ENCODE results near the gene ACTA2.

DNA sequence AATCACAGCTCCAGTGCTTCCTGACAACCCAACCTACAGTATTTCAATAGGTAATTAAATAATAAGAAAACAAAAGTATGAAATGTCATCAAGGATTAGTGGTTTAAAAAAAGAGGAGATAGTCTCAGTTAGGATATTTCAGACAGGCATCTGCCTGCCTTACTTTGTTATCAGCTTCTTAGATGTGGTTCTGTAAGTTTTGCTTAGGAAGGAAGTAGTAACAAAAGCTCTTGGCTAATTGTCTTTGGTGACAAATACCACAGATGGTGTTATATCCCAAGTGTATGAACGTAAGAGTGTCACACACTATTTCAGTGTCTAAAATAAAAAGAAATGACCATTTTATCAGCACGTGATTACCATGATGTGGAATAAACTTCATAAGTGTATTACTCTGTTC is 9.8 kb upstream of the ACTA2 start:
- TF ChIP-seq, protein P1, sequence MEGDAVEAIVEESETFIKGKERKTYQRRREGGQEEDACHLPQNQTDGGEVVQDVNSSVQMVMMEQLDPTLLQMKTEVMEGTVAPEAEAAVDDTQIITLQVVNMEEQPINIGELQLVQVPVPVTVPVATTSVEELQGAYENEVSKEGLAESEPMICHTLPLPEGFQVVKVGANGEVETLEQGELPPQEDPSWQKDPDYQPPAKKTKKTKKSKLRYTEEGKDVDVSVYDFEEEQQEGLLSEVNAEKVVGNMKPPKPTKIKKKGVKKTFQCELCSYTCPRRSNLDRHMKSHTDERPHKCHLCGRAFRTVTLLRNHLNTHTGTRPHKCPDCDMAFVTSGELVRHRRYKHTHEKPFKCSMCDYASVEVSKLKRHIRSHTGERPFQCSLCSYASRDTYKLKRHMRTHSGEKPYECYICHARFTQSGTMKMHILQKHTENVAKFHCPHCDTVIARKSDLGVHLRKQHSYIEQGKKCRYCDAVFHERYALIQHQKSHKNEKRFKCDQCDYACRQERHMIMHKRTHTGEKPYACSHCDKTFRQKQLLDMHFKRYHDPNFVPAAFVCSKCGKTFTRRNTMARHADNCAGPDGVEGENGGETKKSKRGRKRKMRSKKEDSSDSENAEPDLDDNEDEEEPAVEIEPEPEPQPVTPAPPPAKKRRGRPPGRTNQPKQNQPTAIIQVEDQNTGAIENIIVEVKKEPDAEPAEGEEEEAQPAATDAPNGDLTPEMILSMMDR (conservative IDR thresholded peaks at IDR 0.05) = no peak
- no peak for TF ChIP-seq ZFX (IDR thresholded peaks at IDR 0.05)

Measured in C4-2B (cell line).